Neural progenitor cell (in vitro differentiated cells): ENCODE results near the gene AP5S1. TPM values are rescaled to one million over a fixed set of nuclear protein-coding genes. Genes with fewer than 3 reads are reported as not detected.

ENCODE experiments used
- DNase-seq: peaks from one replicate; pipeline ENCODE4 v3.0.0-alpha.2; 2016; ENCODE audit warnings: low spot score
- H2AFZ ChIP-seq: fragments of 200-600 bp; sonication (generic); replicated peaks from 2 replicates; pipeline ENCODE4 v1.6.1; 2016; ENCODE audit warnings: antibody characterized with exemption
- H3F3A ChIP-seq: fragments of 200-600 bp; sonication (generic); 2 replicates; pipeline ENCODE4 v1.6.1; 2016; ENCODE audit warnings: antibody characterized with exemption, low read depth
- H3K27ac ChIP-seq: fragments of 200-600 bp; sonication (generic); 2 replicates; pipeline ENCODE4 v1.5.1; 2016; ENCODE audit warnings: mild to moderate bottlenecking
- H3K27me3 ChIP-seq: fragments of 200-600 bp; sonication (generic); 2 replicates; pipeline ENCODE4 v1.6.1; 2016; ENCODE audit warnings: mild to moderate bottlenecking, moderate library complexity
- H3K36me3 ChIP-seq: fragments of 200-600 bp; sonication (generic); 2 replicates; pipeline ENCODE4 v1.5.1; 2016
- H3K4me1 ChIP-seq: fragments of 200-600 bp; sonication (generic); 2 replicates; pipeline ENCODE4 v1.6.1; 2016; ENCODE audit warnings: mixed run types
- H3K4me2 ChIP-seq: fragments of 200-600 bp; sonication (generic); 2 replicates; pipeline ENCODE4 v1.6.1; 2016
- H3K4me3 ChIP-seq: fragments of 200-600 bp; sonication (generic); 2 replicates; pipeline ENCODE4 v1.5.1; 2016
- H3K79me2 ChIP-seq: fragments of 200-600 bp; sonication (generic); 2 replicates; pipeline ENCODE4 v1.6.1; 2016; ENCODE audit warnings: low read depth
- H3K9ac ChIP-seq: fragments of 200-600 bp; sonication (generic); 2 replicates; pipeline ENCODE4 v1.6.1; 2016
- H3K9me3 ChIP-seq: fragments of 200-600 bp; sonication (generic); 2 replicates; pipeline ENCODE4 v1.5.1; 2016; ENCODE audit warnings: low read depth
- H4K20me1 ChIP-seq: fragments of 200-600 bp; sonication (generic); 2 replicates; pipeline ENCODE4 v1.6.1; 2016; ENCODE audit warnings: low read depth
- H3K27ac Mint-ChIP-seq: 3 replicates; pipeline ENCODE4 v1.8.0; 2021; ENCODE audit warnings: mixed read lengths
- H3K27me3 Mint-ChIP-seq: 2 replicates; pipeline ENCODE4 v1.8.0; 2022; ENCODE audit warnings: low read depth, mild to moderate bottlenecking, inconsistent platforms, moderate library complexity, mixed read lengths; ENCODE audit not compliant: insufficient read depth
- H3K36me3 Mint-ChIP-seq: 3 replicates; pipeline ENCODE4 v1.8.0; 2021; ENCODE audit warnings: mixed read lengths
- H3K4me1 Mint-ChIP-seq: 3 replicates; pipeline ENCODE4 v1.8.0; 2021; ENCODE audit warnings: mixed read lengths
- H3K4me3 Mint-ChIP-seq: 3 replicates; pipeline ENCODE4 v1.8.0; 2021; ENCODE audit warnings: mild to moderate bottlenecking, moderate library complexity, mixed read lengths
- H3K9me3 Mint-ChIP-seq: 3 replicates; pipeline ENCODE4 v1.8.0; 2020; ENCODE audit warnings: mixed read lengths
- CTCF ChIP-seq: fragments of 200-600 bp; sonication (generic); IDR thresholded peaks from 2 replicates; pipeline ENCODE4 v1.5.1; 2017; ENCODE audit warnings: antibody characterized with exemption, mild to moderate bottlenecking
- EZH2 ChIP-seq: fragments of 200-600 bp; sonication (generic); IDR thresholded peaks from 2 replicates; pipeline ENCODE4 v1.6.1; 2017; ENCODE audit warnings: antibody characterized with exemption, mild to moderate bottlenecking, moderate library complexity
- EZH2phosphoT487 ChIP-seq: fragments of 200-600 bp; sonication (generic); IDR thresholded peaks from 2 replicates; pipeline ENCODE4 v1.6.1; 2017; ENCODE audit warnings: antibody characterized with exemption
- total RNA-seq: library from RNA; depleted of rRNA; stranded (reverse); fragments of >200 nt; gene quantifications from 2 replicates; pipeline ENCODE4 v1.2.3, GENCODE V29; 2015; ENCODE audit warnings: low replicate concordance

The AP5S1 gene
- total RNA-seq = 1.2 and 3.4 TPM in 2 replicates

- Mint-ChIP-seq H3K4me3 (peak within 1 kb of the TSS; percentile 88), H3K36me3 (no peaks in the 10 kb centered on the region), H3K4me1 (peaks cover 33% of the 10 kb centered on the region), H3K9me3 (no peaks in the 10 kb centered on the region), H3K27me3 (peaks cover 2% of the 10 kb centered on the region), H3K27ac (peak within 1 kb of the TSS; percentile 85)
- Histone ChIP-seq H3F3A (peaks cover 28% of the 10 kb centered on the region), H3K4me1 (peaks cover 10% of the 10 kb centered on the region), H3K9me3 (no peaks in the 10 kb centered on the region), H3K36me3 (no peaks in the 10 kb centered on the region), H4K20me1 (no peaks in the 10 kb centered on the region), H2AFZ (peak within 1 kb of the TSS; percentile 90), H3K27ac (peak within 1 kb of the TSS; percentile 59), H3K4me2 (peak within 1 kb of the TSS; percentile 94), H3K79me2 (peaks cover 4% of the 10 kb centered on the region), H3K27me3 (no peaks in the 10 kb centered on the region), H3K9ac (peak within 1 kb of the TSS; percentile 72), H3K4me3 (peak within 1 kb of the TSS; percentile 88)
- TF ChIP-seq CTCF (peak; percentile 99), EZH2phosphoT487 (no peak), EZH2 (peak; percentile 40)
- peak; percentile 99 for DNase-seq
Measured at GRCh38 chr20:3820048-3820900, at the start of gene AP5S1. Gene AP5S1 (plus strand): TSS chr20:3820547. CDS start chr20:3822118, 1,571 bp downstream.

- no peaks in the 10 kb centered on the region for H4K20me1 ChIP-seq
- H3K79me2 ChIP-seq = peaks cover 5% of the 10 kb centered on the region
- H3K36me3 ChIP-seq = no peaks in the 10 kb centered on the region
- no peak overlapping the region for H3K9ac ChIP-seq
- H3K4me1 ChIP-seq = peaks cover 11% of the 10 kb centered on the region
- no peak overlapping the region for H3K27ac ChIP-seq
- Mint-ChIP-seq H3K4me3 (no peak overlapping the region), H3K4me1 (peaks cover 18% of the 10 kb centered on the region), H3K36me3 (no peaks in the 10 kb centered on the region), H3K9me3 (no peaks in the 10 kb centered on the region), H3K27me3 (peaks cover 19% of the 10 kb centered on the region), H3K27ac (no peak overlapping the region)
- H3F3A ChIP-seq = peaks cover 16% of the 10 kb centered on the region
- H2AFZ ChIP-seq = no peak overlapping the region
- no peak overlapping the region for H3K4me2 ChIP-seq
- no peak for DNase-seq
- TF ChIP-seq CTCF = no peak
- TF ChIP-seq EZH2phosphoT487 = no peak
- no peak for TF ChIP-seq EZH2
- no peak overlapping the region for H3K4me3 ChIP-seq
- peaks cover 40% of the 10 kb centered on the region for H3K27me3 ChIP-seq
- H3K9me3 ChIP-seq = no peaks in the 10 kb centered on the region
Measured at GRCh38 chr20:3771552-3772058, 48.7 kb upstream of the AP5S1 start.

- Mint-ChIP-seq H3K4me1 (peaks cover 16% of the 10 kb centered on the region), H3K4me3 (no peak overlapping the region), H3K27ac (no peak overlapping the region), H3K9me3 (peaks cover 3% of the 10 kb centered on the region), H3K27me3 (peaks cover 33% of the 10 kb centered on the region), H3K36me3 (no peaks in the 10 kb centered on the region)
- no peak overlapping the region for H3K4me2 ChIP-seq
- H3K9me3 ChIP-seq = no peaks in the 10 kb centered on the region
- peaks cover 65% of the 10 kb centered on the region for H3K27me3 ChIP-seq
- no peak overlapping the region for H3K27ac ChIP-seq
- H4K20me1 ChIP-seq = no peaks in the 10 kb centered on the region
- no peaks in the 10 kb centered on the region for H3K79me2 ChIP-seq
- DNase-seq = no peak
- H3F3A ChIP-seq = peaks cover 17% of the 10 kb centered on the region
- H2AFZ ChIP-seq = no peak overlapping the region
- no peaks in the 10 kb centered on the region for H3K36me3 ChIP-seq
- no peak overlapping the region for H3K4me3 ChIP-seq
- H3K9ac ChIP-seq = no peak overlapping the region
- no peak for TF ChIP-seq CTCF
- TF ChIP-seq EZH2 = no peak
- TF ChIP-seq EZH2phosphoT487 = no peak
- H3K4me1 ChIP-seq = no peaks in the 10 kb centered on the region
Measured at GRCh38 chr20:3775457-3776108, 44.8 kb upstream of the AP5S1 start.
